HG02973 (cell line): Measurements from ENCODE around the gene RSAD1.
A peak's percentile ranks its signal among the peaks of the same experiment; 100 is the strongest.

Experiments
- ATAC-seq: cut with Tn5 transposase; IDR thresholded peaks from one replicate; pipeline ENCODE4 v1.9.1; 2021; ENCODE audit warnings: moderate library complexity; ENCODE audit not compliant: unreplicated experiment

Gene RSAD1

DNA sequence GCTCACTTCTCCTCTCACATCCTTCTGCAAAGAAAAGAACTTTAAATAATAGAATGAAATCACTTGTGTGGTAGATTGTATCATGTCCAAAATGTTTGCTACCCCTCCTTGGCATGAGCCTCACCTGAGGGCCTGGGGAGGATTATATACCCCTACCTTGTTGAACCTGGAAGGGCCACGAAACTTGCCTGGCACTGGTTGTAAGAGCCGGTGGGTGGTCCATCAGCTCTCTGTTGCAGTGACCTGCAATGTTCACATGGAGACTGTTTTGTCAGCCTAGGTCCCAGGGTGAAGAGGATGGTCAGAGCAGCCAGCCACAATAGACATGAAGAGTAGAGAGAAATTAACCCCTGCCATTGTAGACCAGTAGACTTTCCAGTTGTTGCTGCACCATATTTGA is 10.2 kb downstream of the RSAD1 start:
- no peak for ATAC-seq

DNA sequence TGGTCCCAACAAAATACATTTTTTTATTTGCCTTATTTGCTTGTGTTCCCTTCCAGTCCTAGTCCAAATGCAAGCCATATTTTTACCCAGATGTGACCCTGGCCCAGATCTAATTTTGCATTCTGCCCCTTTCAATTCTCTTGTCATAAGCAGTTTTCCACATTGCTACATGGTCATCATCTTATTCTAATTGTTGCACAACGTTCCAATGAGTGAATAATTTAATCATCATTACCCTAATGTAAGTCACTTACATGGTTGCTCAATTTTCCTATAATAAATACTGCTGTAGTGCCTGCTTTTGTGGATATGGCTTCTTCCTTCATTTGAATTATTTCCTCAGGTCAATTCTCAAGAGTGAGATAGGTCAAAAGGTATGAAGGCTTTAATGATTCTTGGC is 12.8 kb downstream of the RSAD1 start:
- no peak for ATAC-seq

DNA sequence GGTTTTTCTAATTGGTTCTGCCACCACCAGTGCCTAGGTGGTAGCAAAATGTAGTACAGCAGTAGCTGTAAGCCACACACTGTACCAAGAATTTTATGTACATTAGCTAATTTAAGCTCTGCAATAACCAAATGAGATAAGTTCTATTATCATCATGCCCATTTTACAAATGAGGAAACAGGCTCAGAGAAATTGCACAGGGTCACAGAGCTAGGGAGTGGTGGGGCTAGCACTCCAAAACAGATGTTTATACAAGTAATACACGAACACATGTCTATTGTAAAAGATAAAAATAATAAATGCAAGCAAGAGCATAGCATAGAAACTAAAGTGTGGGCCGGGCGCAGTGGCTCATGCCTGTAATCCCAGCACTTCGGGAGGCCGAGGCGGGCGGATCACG is 13.6 kb downstream of the RSAD1 start:
- ATAC-seq = no peak

DNA sequence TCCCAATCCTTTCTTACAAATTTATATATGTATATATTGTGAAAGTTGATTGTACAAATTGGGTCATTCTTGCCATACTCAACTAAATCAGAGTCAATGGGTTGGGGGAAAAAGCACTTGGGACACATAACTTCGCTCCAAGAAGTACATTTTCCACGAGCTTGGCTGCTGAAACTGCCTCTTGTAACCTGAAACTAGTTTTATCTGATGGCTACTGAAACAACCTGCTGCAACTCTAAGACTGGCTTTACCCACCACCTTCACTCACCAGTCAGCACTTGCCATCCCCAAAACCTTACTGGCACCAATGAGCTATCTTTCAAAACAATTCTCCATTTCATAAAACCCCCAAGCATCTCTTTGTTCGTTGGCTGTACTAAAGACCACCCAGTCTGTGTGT is 15.1 kb downstream of the RSAD1 start:
- no peak for ATAC-seq

DNA sequence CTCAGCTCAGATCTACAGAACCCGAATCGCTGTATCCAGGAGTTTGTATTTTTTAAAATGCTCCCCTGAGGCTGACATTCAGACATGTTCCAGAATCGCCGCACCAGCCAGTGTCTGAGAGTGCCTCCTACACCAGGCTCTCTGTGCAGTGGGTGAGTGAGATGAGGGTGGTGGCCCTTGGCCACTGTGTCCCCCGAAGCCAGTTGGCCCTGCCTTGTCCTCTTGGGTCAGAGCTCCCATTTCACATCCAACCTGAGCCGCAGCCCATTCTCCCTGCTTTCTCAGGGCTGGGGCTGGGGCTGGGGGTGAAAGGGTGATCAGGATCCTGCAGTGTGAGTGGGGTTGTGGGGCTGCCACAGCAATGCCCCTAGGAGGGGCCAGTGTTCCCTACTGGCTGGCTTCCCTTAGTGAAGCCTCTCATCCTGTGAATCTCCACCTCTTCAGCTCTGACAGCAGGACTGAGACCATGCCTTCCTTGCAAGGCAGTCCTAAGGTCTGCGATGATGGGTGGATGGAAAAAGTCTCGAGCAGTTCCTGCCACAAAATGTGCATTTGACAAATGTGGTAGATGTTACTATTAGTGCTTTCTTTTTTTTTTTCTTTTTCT is 16.7 kb downstream of the RSAD1 start:
- no peak for ATAC-seq

DNA sequence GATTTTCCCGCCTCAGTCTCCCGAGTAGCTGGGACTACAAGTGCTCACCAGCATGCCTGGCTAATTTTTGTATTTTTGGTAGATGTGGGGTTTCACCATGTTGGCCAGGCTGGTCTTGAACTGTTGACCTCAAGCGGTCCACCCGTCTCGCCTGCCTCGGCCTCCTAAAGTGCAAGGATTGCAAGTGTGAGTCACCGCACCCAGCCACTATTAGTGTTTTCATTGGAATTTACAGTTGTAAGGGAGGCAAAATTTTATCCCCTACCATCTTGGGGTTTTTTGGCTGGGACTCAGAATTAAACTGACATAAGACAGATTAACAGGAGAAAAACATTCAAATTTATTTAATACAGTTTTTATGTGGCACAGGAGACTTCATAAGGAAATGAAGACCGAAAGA is 17.3 kb downstream of the RSAD1 start:
- no peak for ATAC-seq

DNA sequence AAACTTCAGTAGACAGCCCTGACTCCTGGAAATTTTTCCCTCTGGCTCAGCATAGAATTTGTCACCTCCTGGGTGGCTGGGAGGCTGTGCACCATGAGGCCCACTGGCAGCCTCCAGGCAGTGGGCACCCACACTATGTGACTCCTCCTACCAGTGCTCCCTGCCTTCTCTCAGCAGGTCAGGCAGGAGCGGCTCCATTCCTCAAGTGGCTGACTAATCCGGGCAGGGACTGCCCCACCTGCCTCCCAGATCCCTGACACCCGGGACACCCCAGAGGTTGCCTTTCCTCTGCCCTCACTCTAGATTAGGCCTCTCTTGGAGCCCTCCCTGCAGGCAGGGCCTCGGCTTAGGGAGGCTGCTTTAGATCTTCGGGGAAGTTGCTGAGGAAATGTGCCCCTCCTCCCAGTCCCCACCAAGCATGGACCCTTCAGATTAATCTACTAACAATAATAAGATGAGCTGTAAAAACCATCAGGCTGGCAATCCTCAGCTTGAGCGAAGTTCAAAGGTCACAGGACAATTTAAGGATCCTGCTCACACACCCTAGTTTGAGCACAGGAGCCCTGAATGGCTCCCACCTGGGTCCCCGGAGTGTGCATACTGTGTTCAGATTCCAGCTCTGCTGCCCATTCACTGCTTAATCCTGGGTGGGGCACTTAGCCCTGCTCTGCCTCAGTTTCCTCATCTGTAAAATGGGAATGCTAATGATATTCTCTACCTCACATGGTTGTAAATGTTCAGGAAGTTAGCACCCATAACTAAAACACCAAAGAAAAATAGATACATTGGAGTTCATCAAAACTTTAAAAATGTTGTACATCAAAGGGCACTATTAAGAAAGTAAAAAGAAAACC is 19.6 kb downstream of the RSAD1 start:
- no peak for ATAC-seq

DNA sequence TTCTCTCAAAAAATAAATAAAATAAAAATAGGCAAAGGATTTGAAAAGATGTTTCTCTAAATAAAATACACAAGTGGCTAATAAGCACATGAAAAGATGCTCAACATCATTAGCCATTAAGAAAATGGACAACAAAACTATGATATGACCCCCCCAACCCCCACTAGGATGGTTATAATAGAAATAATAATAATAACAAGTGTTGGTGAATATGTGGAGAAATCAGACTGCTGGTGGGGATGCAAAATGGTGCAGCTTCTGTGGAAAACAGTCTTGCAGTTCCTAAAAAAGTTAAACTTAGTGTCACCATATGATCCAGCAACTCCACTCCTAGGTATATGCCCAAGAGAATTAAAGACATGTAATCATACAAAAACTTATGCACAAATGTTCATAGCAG is 20.6 kb downstream of the RSAD1 start:
- ATAC-seq = no peak

DNA sequence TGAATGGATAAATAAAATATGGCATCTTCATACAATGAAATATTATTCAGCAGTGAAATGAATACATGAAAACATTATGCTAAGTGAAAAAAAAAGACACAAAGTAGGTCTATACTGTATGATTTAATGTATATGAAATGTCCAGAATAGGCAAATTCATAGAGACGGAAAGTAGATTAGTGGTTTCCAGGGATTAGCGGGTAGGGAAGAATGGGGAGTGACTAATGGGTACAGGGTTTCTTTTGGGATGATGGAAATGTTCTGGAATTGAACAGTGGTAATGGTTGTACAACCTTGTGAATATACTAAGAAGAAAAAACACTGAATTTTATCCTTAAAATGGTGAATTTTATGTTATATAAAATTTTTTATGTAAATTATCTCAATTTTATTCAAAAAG is 21.1 kb downstream of the RSAD1 start:
- no peak for ATAC-seq

DNA sequence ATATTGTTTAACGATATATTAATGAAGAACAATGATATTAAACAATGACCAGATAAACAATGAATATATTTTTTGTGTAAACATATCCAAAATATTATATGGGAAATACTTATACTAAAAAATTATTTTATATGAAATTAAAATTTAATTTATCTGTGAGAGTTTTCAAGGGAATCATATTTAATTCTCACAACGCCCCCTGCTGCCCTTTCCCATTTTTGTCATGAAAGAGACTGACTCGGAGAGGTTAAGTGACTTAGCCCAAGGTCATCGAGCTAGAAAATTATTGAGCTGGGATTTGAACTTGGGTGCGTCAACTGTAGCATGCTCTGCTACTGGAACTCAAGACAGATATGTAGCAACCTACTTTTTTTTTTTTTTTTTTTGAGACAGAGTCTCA is 22.4 kb downstream of the RSAD1 start:
- no peak for ATAC-seq

DNA sequence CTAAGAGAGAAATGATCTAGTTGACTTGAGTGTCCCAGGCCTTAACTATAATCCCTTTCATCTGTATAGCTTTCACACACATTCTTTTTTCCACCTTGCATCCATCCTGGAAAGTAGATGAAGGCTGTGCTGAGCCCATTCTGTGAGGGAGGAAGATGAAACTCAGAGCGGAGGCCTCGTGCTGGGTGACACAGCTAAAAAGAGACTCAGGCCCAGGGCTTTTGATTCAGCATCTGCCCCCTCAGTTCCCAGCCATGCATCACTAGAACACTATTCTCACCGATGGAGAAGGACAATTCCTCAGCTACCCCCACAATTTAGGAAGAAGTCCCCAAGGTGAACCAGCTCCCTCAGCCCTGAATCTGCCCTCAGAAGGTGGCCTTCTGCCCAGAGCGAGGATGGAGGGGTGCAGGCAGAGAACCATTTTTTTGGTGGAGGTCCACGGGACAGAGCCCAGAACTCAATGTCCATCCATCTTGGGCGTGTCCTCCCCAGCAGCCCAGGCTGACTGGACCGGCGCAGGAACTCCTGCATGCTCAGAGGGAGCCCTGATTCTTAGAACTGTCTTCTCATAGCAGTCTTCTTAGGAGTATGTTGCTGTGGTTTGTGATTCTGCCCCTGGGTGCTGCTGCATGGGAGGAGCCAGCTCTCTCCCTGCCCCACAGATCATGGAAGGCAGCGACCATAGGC is 23.8 kb downstream of the RSAD1 start:
- no peak for ATAC-seq

DNA sequence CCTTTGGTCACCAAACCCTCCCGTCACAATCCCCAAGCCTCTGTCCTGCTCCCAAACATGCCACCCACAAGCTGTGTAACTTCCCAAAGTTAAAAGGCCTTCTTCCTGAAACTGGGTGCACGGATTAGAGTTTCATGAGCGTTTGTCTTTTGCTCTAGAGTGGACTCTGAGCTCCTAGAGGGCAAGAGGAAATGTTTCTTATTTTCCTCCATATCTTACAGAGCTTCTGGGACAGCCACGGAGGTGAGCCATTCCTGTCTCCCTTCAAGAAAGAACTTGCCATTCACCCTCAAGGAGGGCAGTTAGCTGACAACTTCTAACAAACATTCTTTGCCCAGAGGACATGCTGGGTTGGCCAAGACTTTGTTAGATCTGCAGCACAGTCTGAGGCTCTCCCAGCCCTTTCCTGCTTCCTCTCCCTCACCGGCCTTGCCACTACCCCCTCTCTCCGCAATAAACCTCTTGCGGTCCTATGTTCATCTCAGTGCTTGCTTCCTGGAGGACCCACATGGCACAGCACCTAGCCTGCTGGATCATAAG is 27.0 kb downstream of the RSAD1 start:
- no peak for ATAC-seq

DNA sequence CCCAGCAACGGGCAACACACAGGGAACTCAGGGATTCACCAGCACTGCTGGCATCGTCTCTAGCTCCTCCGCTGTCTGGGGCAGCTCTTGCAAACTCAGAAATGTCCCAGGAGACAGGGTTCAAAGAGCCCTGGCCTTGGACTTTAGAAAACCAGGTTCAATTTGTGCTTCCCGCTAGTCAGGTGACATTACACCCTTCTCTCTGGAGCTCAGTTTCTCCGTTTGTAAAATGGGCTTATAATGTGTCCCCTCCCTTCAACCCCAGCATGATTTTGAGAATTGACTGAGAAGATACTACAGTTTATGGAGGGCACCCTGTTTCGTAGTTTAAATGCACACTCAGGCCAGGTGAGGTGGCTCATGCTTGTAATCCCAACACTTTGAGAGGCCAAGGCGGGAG is 27.6 kb downstream of the RSAD1 start:
- ATAC-seq = no peak

DNA sequence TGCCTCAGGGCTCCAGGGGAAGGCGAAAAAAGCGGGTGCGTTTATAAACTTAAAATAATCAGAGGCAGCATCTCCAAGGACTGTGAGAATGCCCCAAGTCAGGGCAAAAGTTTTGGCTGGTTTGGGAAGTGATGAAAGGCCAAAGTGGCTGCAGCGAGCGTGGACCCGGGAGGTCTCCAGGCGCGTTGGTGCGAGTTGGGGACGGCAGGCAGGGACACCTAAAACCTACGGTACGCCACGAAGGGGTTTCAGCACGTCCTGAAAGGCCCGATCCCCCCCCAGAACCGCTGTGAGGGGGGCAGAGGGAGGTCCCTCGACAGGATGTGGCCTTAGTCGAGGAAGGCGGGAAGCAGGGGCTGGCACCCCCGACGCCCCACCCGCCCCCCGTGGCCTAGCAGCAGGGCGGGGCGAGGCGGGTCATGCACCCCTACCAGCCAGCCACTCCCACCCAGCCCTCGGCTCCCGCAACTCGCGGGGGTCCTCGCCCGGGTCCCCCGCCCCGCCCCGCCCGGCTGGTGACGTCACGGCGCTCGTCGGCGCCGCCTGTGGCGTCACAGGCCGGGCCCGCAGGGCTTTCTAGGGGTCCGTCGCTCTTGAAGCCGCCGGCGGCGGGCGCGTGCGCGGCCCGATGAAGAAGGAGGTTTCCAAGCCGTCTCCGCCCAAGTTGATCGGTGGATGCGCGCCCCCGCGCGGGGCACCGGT is 29.4 kb downstream of the RSAD1 start, which contains the start of gene MYCBPAP:
TSS of gene MYCBPAP (plus strand) at position 569 of the 702 bp plus-strand sequence. CDS start 236 bp downstream, outside the sequence.
- ATAC-seq = no peak

DNA sequence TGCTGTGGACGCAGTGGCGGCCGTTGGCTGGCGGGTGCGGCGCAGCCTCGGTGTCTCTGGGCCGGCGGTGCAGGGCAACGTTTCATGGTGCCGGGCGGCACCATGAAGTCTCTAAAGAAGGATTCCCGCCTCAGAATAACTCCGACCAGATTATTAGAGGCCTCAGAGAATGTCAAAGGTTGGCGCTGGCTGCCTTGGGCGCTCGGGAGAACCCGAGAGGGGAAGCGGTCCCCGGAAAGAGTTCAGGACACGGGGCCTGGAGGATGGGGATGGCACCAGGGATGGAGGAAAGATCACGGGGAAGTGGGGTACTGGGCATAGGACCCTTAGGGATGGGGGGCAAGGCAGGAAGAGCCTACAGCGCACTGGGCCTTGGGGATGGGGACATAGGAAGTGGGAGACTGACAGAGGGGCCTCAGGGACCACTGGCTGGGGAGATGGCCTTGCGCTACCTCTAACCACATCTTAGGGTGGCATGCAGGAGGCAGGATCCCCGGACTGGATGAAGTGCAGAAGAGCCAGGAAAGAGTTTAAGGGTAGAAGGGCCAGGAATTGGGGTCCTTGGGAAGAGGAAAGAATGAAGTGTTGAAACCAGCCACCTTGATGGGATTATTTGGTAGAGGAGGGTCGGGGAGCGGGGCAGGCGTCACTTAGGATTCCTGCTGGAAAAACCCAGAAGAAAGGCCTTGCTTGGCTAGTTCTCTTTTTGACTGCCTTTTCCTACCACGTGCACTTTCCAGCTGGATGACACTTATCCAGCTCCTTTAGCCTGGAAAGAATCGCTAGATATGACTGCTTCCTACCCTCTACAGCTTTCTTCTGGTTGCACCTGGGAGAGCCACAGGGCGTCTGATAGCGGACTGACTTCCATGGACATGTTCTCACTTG is 30.2 kb downstream of the RSAD1 start:
- ATAC-seq = no peak

DNA sequence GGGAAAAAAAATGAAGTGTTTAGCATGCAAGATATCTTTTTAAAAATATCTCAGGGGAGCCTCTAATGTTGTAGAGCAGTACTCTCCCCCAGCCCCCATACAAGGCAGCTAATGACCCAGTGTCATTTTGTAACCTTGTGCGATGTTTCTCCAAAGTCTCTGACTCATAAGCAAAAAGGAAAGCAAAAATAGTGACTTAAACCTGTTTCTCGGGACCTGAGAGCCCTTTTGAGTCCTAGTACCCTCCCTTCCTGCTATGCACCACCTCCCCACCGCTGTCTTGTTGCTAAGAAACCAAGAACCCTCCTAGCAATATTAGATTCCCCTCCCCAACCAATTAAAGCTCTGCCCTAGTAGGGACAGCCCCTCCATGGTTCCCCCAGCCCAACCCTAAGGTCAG is 32.4 kb downstream of the RSAD1 start:
- peak; percentile 90 for ATAC-seq

DNA sequence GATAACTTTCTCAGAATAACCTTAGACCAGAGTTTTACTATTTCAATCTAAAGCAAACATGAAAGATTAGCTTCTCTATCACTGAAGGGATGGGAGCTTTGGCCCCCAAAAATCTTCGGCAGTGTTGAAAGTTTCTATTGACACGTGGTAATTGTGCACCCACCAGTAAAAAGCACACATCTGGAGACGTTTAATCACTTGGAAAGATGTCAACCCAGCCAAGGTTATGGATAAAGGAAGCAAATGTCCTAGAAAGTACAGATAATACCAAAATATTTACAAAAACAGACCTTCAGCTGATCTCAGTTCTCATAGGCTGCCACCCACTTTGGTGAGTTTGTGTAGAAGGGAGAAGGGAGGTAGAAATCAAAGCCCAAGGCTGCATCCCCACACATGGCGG is 34.8 kb downstream of the RSAD1 start:
- no peak for ATAC-seq

DNA sequence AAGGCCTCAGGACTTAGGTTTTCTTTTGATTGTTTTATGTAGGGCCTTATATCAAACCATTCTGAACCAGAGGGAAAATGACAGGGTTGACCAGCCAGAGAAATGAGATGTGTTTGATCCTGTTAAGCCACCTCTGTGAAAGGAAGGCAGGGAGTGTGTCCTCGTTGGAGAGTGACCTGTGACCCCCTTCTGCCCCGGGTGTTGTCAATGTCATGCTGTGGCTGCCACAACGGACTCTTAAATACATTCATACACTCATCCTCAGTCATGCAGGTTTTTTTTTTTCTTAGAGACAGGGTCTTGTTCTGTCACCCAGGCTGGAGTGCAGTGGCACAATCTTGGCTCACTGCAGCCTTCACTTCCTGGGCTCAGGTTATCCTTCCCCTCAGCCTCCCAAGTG is 35.7 kb downstream of the RSAD1 start:
- no peak for ATAC-seq

DNA sequence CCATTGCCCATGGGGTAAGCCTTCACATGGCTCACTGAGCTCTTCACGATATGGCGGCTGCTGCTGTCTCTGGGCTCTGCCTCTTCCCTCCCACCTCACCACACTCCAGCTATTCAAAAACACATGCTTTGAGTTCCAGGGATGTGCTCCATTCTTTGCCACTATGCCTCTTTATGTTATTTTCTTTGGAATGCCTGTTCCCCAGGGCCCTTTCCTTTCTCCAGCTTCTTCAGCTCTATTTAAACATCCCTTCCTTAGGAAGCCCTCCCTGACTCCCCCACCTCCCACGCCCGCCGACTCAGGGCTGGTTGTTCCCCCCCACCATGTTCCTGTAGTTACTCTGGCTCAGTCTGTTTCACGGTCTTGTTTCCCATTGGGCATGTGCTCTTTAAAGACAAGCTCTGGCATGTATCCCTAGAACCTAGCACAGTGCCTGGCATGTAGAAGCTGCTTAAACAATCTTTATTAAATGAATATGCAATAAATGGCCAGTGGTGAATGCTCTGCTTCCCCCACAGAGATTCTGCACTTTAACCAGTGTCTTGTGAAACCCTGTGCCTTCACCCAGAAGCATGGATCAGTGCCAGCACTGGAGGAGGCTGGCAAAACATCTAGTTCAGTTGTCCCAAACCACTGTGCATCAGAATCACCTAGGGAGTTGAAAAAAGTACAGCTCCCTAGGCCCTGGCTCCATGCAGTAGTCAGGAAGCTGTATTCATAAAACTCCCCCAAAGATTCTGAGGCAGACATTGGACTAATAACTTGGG is 36.5 kb downstream of the RSAD1 start:
- ATAC-seq = no peak
